HepG2 (cell line): ENCODE measurements around the gene PM20D1. TPM values are rescaled to one million over a fixed set of nuclear protein-coding genes. Genes with fewer than 3 reads are reported as not detected.

Experiments used
- ARHGAP35 ChIP-seq: sonication (generic); formaldehyde crosslinking; IDR thresholded peaks from 2 replicates; pipeline ENCODE4 v1.9.0; 2022; ENCODE audit warnings: mild to moderate bottlenecking, inconsistent platforms, moderate library complexity, missing genetic modification reagents, borderline replicate concordance
- ARNTL ChIP-seq: sonication (generic); formaldehyde crosslinking; IDR thresholded peaks from 2 replicates; pipeline ENCODE4 v1.4.0; 2020; ENCODE audit warnings: mild to moderate bottlenecking, missing genetic modification reagents
- EHMT2 ChIP-seq: fragments of 200-600 bp; sonication (generic); IDR thresholded peaks from 2 replicates; pipeline ENCODE4 v1.7.0; 2017; ENCODE audit warnings: antibody characterized with exemption, low read depth, low read length, borderline replicate concordance
- FOSL2 ChIP-seq: sonication (generic); formaldehyde crosslinking; IDR thresholded peaks from 2 replicates; pipeline ENCODE4 v1.4.0; 2020; ENCODE audit warnings: missing genetic modification reagents
- FOXO1 ChIP-seq: sonication (generic); formaldehyde crosslinking; IDR thresholded peaks from 2 replicates; pipeline ENCODE4 v1.4.0; 2020; ENCODE audit warnings: missing genetic modification reagents
- JUNB ChIP-seq: sonication (generic); formaldehyde crosslinking; IDR thresholded peaks from 2 replicates; pipeline ENCODE4 v1.8.0; 2022; ENCODE audit warnings: missing genetic modification reagents, mild to moderate bottlenecking, borderline replicate concordance
- KLF11 ChIP-seq: IDR thresholded peaks from 2 replicates; pipeline ENCODE4 v1.6.1; 2016; ENCODE audit warnings: missing compliant biosample characterization
- MYC ChIP-seq: sonication (generic); formaldehyde crosslinking; IDR thresholded peaks from 2 replicates; pipeline ENCODE4 v1.9.0; 2021; ENCODE audit warnings: missing genetic modification reagents, borderline replicate concordance
- MZF1 ChIP-seq: sonication (generic); formaldehyde crosslinking; IDR thresholded peaks from 2 replicates; pipeline ENCODE4 v1.8.1; 2023; ENCODE audit warnings: mild to moderate bottlenecking, missing genetic modification reagents, borderline replicate concordance
- NCOA2 ChIP-seq: sonication (generic); formaldehyde crosslinking; IDR thresholded peaks from 2 replicates; pipeline ENCODE4 v1.8.0; 2022; ENCODE audit warnings: inconsistent platforms
- RCOR2 ChIP-seq: IDR thresholded peaks from 2 replicates; pipeline ENCODE4 v1.6.1; 2016; ENCODE audit warnings: missing biosample characterization, missing genetic modification reagents
- SIN3B ChIP-seq: fragments of 150-350 bp; IDR thresholded peaks from 2 replicates; pipeline ENCODE4 v1.6.1; 2014; ENCODE audit warnings: low read length
- TSC22D2 ChIP-seq: sonication (generic); formaldehyde crosslinking; IDR thresholded peaks from 2 replicates; pipeline ENCODE4 v1.5.1; 2020; ENCODE audit warnings: missing genetic modification reagents, mild to moderate bottlenecking, borderline replicate concordance
- ZFP41 ChIP-seq: sonication (generic); formaldehyde crosslinking; IDR thresholded peaks from 2 replicates; pipeline ENCODE4 v1.4.0; 2020; ENCODE audit warnings: mild to moderate bottlenecking, missing genetic modification reagents, borderline replicate concordance
- ZNF17 ChIP-seq: sonication (generic); formaldehyde crosslinking; IDR thresholded peaks from 2 replicates; pipeline ENCODE4 v1.5.0; 2020; ENCODE audit warnings: mild to moderate bottlenecking, missing genetic modification reagents
- ZNF749 ChIP-seq: sonication (generic); formaldehyde crosslinking; IDR thresholded peaks from 2 replicates; pipeline ENCODE4 v1.8.0; 2022; ENCODE audit warnings: mild to moderate bottlenecking, missing genetic modification reagents, moderate library complexity, borderline replicate concordance
- ZSCAN22 ChIP-seq: sonication (generic); formaldehyde crosslinking; IDR thresholded peaks from 2 replicates; pipeline ENCODE4 v1.4.0; 2020; ENCODE audit warnings: mild to moderate bottlenecking, missing genetic modification reagents
- polyA plus RNA-seq, 8 experiments: library from polyadenylated mRNA; depleted of rRNA in 3 of 8; stranded (reverse) in 7 of 8; unstranded in 1 of 8; fragments of >200 nt; fragmentation: Illumina TruSeq in 4 of 8; extraction: Trizol in 4 of 8; gene quantifications; 2 replicates each; pipeline versions ENCODE4 v1.2.1 to v1.2.3, GENCODE V29; 2011 to 2016; ENCODE audit warnings: low read depth in 4 of 8, missing spikeins in 1 of 8, mixed read lengths in 1 of 8; ENCODE audit not compliant: insufficient read depth in 1 of 8
- total RNA-seq, 5 experiments: library from RNA; depleted of rRNA; stranded (reverse); fragments of >200 nt; fragmentation: Illumina TruSeq; extraction: Trizol; gene quantifications; 2 replicates each; pipeline ENCODE4 v1.2.3, GENCODE V29; 2016; ENCODE audit warnings: low read depth in 1 of 5
- TF ChIP-seq, protein P1 (sequence below): sonication (generic); formaldehyde crosslinking; IDR thresholded peaks from 2 replicates; pipeline ENCODE4 v1.4.0; 2020; ENCODE audit warnings: mild to moderate bottlenecking, low read depth, missing genetic modification reagents
- TF ChIP-seq, protein P2 (sequence below): sonication (generic); formaldehyde crosslinking; IDR thresholded peaks from 2 replicates; pipeline ENCODE4 v1.8.0; 2022; ENCODE audit warnings: missing genetic modification reagents, mild to moderate bottlenecking, inconsistent platforms, borderline replicate concordance
- TF ChIP-seq, protein P3 (sequence below): sonication (generic); formaldehyde crosslinking; IDR thresholded peaks from 2 replicates; pipeline ENCODE4 v1.8.1; 2023; ENCODE audit warnings: mild to moderate bottlenecking, inconsistent platforms, moderate library complexity, missing genetic modification reagents, borderline replicate concordance
- TF ChIP-seq, protein P4 (sequence below): sonication (generic); formaldehyde crosslinking; IDR thresholded peaks from 2 replicates; pipeline ENCODE4 v1.4.0; 2020; ENCODE audit warnings: missing genetic modification reagents
- TF ChIP-seq, protein P5 (sequence below): sonication (generic); formaldehyde crosslinking; IDR thresholded peaks from 2 replicates; pipeline ENCODE4 v1.8.1; 2023; ENCODE audit warnings: mild to moderate bottlenecking, missing genetic modification reagents

PM20D1 gene
- total and polyA plus RNA-seq, 2 of the 13 experiments (the other 11 are each of a cell fraction or from before 2014, with no cell fraction given), result not detected

DNA sequence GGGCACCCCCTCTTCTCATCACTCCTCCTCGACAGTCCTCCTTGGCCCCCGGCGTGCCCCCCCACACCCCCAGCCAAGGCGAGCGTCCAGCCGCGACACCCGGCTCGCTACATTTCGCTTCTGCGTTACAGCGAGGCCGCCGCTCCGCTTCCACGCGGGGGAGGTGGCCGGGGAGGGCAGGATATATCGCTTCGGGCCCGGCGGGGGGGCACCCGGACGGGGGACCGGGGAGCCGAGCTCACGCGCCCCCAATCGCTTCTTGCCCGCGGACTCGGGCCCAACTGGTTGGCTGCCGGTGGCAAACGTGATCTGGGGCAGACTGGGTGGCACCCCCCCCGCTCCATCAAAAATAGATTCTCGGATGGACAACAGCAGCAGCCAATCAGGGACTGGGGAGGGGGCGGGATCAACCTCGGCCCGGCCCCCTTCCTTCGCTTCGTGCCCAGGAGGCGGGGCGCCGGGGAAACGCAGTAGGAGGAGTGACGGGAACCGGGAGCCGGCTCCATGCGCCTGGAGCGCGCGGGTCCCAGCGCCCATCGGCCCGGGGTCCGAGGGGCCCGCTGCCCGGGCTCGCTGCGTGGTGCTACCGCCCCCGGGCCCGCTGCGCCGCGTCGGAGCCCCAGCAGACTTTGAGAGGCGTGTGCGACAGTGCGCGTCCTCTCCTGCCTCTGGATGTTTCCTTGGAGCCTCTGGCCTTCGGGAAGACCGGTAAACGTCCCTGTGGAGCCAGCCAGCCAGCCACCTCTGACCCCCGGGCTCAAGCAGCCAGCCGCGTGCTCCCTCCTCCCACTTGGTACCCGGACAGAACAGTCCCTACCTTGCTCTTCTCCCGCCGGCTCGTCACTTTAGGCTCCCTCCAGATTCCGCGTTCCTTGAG is 36.8 kb downstream of the PM20D1 start, which contains the start of gene SLC41A1 (continued):
- TF ChIP-seq MZF1 (CRISPR knock-in tag), result no peak
- no peak for TF ChIP-seq TSC22D2 (CRISPR knock-in tag)
- TF ChIP-seq FOXO1, result no peak
- TF ChIP-seq EHMT2, result no peak
- TF ChIP-seq, protein P1, sequence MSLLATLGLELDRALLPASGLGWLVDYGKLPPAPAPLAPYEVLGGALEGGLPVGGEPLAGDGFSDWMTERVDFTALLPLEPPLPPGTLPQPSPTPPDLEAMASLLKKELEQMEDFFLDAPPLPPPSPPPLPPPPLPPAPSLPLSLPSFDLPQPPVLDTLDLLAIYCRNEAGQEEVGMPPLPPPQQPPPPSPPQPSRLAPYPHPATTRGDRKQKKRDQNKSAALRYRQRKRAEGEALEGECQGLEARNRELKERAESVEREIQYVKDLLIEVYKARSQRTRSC (CRISPR knock-in tag), result no peak
- TF ChIP-seq FOSL2 (CRISPR knock-in tag), result no peak
- TF ChIP-seq, protein P2, sequence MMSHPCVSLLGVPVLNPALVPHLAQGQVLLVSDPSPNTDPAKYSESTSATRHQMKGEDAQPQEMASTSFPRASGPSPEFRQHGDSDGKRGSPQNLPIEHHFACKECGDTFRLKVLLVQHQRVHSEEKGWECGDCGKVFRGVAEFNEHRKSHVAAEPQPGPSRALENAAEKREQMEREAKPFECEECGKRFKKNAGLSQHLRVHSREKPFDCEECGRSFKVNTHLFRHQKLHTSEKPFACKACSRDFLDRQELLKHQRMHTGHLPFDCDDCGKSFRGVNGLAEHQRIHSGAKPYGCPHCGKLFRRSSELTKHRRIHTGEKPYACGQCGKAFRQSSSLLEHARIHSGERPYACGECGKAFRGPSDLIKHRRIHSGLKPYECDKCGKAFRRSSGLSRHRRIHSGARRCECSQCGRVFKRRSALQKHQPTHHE (CRISPR knock-in tag), result no peak
- TF ChIP-seq, protein P3, sequence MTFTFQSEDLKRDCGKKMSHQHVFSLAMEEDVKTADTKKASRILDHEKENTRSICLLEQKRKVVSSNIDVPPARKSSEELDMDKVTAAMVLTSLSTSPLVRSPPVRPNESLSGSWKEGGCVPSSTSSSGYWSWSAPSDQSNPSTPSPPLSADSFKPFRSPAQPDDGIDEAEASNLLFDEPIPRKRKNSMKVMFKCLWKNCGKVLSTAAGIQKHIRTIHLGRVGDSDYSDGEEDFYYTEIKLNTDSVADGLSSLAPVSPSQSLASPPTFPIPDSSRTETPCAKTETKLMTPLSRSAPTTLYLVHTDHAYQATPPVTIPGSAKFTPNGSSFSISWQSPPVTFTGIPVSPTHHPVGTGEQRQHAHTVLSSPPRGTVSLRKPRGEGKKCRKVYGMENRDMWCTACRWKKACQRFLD, result no peak
- TF ChIP-seq NCOA2 (CRISPR knock-in tag), result no peak
- TF ChIP-seq ARHGAP35 (CRISPR knock-in tag), result no peak
- TF ChIP-seq, protein P4, sequence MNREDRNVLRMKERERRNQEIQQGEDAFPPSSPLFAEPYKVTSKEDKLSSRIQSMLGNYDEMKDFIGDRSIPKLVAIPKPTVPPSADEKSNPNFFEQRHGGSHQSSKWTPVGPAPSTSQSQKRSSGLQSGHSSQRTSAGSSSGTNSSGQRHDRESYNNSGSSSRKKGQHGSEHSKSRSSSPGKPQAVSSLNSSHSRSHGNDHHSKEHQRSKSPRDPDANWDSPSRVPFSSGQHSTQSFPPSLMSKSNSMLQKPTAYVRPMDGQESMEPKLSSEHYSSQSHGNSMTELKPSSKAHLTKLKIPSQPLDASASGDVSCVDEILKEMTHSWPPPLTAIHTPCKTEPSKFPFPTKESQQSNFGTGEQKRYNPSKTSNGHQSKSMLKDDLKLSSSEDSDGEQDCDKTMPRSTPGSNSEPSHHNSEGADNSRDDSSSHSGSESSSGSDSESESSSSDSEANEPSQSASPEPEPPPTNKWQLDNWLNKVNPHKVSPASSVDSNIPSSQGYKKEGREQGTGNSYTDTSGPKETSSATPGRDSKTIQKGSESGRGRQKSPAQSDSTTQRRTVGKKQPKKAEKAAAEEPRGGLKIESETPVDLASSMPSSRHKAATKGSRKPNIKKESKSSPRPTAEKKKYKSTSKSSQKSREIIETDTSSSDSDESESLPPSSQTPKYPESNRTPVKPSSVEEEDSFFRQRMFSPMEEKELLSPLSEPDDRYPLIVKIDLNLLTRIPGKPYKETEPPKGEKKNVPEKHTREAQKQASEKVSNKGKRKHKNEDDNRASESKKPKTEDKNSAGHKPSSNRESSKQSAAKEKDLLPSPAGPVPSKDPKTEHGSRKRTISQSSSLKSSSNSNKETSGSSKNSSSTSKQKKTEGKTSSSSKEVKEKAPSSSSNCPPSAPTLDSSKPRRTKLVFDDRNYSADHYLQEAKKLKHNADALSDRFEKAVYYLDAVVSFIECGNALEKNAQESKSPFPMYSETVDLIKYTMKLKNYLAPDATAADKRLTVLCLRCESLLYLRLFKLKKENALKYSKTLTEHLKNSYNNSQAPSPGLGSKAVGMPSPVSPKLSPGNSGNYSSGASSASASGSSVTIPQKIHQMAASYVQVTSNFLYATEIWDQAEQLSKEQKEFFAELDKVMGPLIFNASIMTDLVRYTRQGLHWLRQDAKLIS (CRISPR knock-in tag), result no peak
- 0 out of 2 replicates have a peak, but pooled peaks have one; percentile 18 for TF ChIP-seq MYC
- no peak for TF ChIP-seq ZNF17 (CRISPR knock-in tag)
- no peak for TF ChIP-seq ZFP41 (CRISPR knock-in tag)
- TF ChIP-seq ARNTL (CRISPR knock-in tag), result 0 out of 2 replicates have a peak, but pooled peaks have one; percentile 43
- no peak for TF ChIP-seq JUNB
- no peak for TF ChIP-seq KLF11 (CRISPR knock-in tag)
- TF ChIP-seq, protein P5, sequence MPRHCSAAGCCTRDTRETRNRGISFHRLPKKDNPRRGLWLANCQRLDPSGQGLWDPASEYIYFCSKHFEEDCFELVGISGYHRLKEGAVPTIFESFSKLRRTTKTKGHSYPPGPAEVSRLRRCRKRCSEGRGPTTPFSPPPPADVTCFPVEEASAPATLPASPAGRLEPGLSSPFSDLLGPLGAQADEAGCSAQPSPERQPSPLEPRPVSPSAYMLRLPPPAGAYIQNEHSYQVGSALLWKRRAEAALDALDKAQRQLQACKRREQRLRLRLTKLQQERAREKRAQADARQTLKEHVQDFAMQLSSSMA (CRISPR knock-in tag), result peak; percentile 49; the same call in 1 of the 2 replicates
- 0 out of 2 replicates have a peak, but pooled peaks have one; percentile 33 for TF ChIP-seq ZSCAN22
- TF ChIP-seq RCOR2, result no peak
- no peak for TF ChIP-seq SIN3B
- TF ChIP-seq ZNF749 (CRISPR knock-in tag), result no peak
